TTC549 (cell line): ENCODE results near the gene FRMPD4.
"Not testable (repeated sequence)": the region's sequence is repeated elsewhere in the genome, so short reads cannot be mapped to it uniquely, and the experiment has no call there.

Experiments used
- FAIRE-seq: peaks from 2 replicates; lab custom pipeline; 2012; peaks lifted over from hg19 to GRCh38; lab: Jason Lieb, UNC

Gene FRMPD4

GRCh38 chrX:12542251-12542650 lies 404.0 kb downstream of the FRMPD4 start:
- not testable (repeated sequence) for FAIRE-seq

- no peak for FAIRE-seq
Observed at GRCh38 chrX:12548341-12548740, 410.1 kb downstream of the FRMPD4 start.

GRCh38 chrX:12548746-12549145 lies 410.5 kb downstream of the FRMPD4 start:
- FAIRE-seq: no peak

- no peak for FAIRE-seq
Observed at GRCh38 chrX:12554206-12554605, 415.9 kb downstream of the FRMPD4 start.

- no peak for FAIRE-seq
Observed at GRCh38 chrX:12563121-12563520, 424.8 kb downstream of the FRMPD4 start.

- no peak for FAIRE-seq
Observed at GRCh38 chrX:12564221-12564620, 425.9 kb downstream of the FRMPD4 start.

- FAIRE-seq: no peak
Observed at GRCh38 chrX:12567857-12568256, 429.6 kb downstream of the FRMPD4 start.

- FAIRE-seq: no peak
Observed at GRCh38 chrX:12570859-12571501, 432.7 kb downstream of the FRMPD4 start.

GRCh38 chrX:12579311-12579710 lies 441.0 kb downstream of the FRMPD4 start:
- no peak for FAIRE-seq

GRCh38 chrX:12580548-12580947 lies 442.3 kb downstream of the FRMPD4 start:
- FAIRE-seq: no peak

GRCh38 chrX:12581546-12581945 lies 443.3 kb downstream of the FRMPD4 start:
- no peak for FAIRE-seq

GRCh38 chrX:12582649-12583048 lies 444.4 kb downstream of the FRMPD4 start:
- FAIRE-seq: no peak

- no peak for FAIRE-seq
Observed at GRCh38 chrX:12583543-12583942, 445.3 kb downstream of the FRMPD4 start.

- FAIRE-seq: no peak
Observed at GRCh38 chrX:12595720-12596119, 457.4 kb downstream of the FRMPD4 start.

GRCh38 chrX:12610079-12610478 lies 471.8 kb downstream of the FRMPD4 start:
- FAIRE-seq: no peak

GRCh38 chrX:12611471-12611870 lies 473.2 kb downstream of the FRMPD4 start:
- FAIRE-seq: no peak

- FAIRE-seq: no peak
Observed at GRCh38 chrX:12614266-12614665, 476.0 kb downstream of the FRMPD4 start.

- no peak for FAIRE-seq
Observed at GRCh38 chrX:12615061-12615460, 476.8 kb downstream of the FRMPD4 start.

- no peak for FAIRE-seq
Observed at GRCh38 chrX:12617241-12617640, 479.0 kb downstream of the FRMPD4 start.

- no peak for FAIRE-seq
Observed at GRCh38 chrX:12647230-12647629, 509.0 kb downstream of the FRMPD4 start.

- FAIRE-seq: no peak
Observed at GRCh38 chrX:12648995-12649394, 510.7 kb downstream of the FRMPD4 start.

- FAIRE-seq: no peak
Observed at GRCh38 chrX:12657433-12657832, 519.2 kb downstream of the FRMPD4 start.

- FAIRE-seq: no peak
Observed at GRCh38 chrX:12657881-12658280, 519.6 kb downstream of the FRMPD4 start.

- no peak for FAIRE-seq
Observed at GRCh38 chrX:12661464-12661863, 523.2 kb downstream of the FRMPD4 start.
